Cerebellar cortex (tissue), 1 donor: ENCODE results near the gene REXO1.

Experiments
- DNase-seq: peaks from one replicate; pipeline ENCODE4 v3.0.0-alpha.2; 2015; ENCODE audit warnings: low spot score

Gene REXO1

DNA sequence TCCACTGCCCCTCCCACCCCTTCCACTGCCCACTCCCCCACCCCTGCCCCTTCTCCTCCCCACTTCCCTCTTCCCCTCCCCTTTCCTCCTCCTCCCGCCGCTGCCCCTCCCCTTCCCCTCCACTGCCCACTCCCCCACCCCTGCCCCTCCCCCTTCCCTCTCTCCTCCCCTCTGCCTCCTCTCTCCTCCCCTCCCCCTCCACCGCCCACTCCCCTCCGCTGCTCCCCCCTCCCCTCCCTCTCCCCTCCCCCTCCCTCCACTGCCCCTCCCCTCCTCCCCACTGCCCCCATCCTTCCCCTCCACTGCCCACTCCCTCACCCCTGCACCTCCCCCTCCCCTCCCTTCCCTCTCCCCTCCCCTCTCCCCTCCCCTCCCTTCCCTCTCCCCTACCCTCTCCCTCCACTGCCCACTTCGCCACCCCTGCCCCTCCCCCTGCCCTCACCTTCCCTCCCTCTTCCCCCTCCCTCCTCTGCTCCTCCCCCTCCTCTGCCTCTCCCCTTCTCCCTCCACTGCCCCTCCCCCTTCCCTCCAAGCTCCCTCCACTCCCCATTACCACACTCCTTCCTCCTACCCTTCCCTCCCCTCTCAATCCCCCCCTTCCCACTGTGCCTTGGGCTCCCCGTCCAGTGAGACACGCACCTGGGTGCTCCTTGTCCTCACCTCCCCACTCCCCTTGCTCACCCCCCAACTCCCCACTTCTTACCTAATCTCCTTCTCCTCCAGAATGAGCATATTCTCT, 58.1 kb downstream of the REXO1 start:
- DNase-seq: no peak

- no peak for DNase-seq
These were observed 58.8 kb downstream of the REXO1 start for GRCh38 chr19:1789261-1790041.

GRCh38 chr19:1787116-1787515, 61.2 kb downstream of the REXO1 start:
- no peak for DNase-seq

DNA sequence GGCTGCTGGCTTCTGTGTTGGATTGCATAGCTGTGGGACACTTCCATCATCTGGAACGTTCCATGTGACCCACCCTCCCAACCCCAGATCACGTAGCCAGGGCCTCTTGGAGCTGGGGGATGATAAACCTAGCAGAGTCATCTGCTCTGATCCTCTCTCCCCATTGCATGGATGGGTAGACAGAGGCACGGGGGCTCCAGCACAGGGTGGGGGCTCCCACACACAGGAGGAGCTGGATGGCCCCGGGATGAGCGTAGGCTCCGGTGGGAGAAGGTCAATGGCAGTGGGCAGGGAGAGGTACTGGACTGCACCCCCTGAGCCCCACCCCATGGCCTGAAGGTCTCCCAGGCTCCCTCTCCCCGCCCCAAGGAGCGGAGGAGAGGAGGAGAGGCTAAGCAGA, 61.6 kb downstream of the REXO1 start:
- DNase-seq: no peak

GRCh38 chr19:1785310-1785709, 63.0 kb downstream of the REXO1 start:
- DNase-seq: no peak

DNA sequence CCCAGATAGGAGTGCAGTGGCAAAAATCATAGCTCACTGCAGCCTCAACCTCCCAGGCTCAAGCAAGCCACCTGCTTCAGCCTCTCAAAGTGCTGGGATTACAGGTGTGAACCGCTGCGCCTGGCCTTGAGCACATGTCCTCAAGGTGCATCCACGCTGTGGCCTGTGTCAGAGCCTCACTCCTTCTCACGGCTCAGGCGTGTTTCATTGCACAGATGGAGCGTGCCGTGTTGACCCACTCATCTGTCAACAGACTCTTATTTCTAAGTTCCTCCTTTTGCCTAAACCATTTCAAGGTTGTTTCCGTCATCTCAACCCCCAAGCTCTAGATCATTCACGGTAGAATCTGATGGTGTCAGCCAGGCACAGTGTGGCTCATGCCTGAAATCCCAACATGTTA, 64.4 kb downstream of the REXO1 start:
- DNase-seq: no peak

DNA sequence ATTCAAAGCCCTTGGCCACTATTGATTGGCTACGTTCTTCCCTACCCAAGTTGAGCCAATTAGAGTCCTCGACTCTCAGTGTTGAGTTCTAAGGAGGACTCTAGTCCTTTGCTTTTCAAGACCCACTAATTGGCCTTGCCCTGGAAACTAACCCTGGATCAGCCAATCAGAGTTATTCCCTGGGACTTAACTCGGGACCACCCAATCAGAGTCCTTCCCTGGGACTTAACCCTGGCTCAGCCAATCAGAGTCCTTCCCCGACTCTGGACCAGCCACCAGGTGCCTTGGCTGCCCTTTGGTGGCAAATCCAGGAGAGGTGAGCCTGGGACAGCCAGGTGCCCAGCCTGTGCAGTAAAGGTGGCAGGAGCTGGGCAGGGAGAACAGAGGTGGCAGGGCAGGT, 64.9 kb downstream of the REXO1 start:
- DNase-seq: no peak

DNA sequence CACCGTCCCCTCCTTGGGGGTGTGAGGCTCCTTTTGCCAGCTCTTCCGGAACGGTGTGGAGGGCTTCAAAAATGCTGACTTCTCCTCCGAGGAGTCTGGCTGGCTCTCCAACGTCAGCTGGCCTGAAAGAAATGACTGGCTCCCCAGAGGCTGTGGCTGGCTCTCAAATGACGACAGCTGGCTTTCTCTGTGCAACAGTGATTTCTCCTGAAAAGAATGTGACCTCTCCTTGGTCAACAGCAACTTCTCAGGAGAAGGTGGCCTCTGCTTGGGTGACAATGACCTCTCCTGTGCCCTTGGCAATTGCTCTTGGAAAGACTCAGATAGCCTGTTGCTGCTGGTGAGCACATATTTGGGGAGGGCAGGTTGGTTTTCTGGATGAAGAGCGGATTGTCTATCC, 65.8 kb downstream of the REXO1 start:
- DNase-seq: no peak

- DNase-seq: no peak
These were observed 67.9 kb downstream of the REXO1 start for GRCh38 chr19:1780272-1780958.

DNA sequence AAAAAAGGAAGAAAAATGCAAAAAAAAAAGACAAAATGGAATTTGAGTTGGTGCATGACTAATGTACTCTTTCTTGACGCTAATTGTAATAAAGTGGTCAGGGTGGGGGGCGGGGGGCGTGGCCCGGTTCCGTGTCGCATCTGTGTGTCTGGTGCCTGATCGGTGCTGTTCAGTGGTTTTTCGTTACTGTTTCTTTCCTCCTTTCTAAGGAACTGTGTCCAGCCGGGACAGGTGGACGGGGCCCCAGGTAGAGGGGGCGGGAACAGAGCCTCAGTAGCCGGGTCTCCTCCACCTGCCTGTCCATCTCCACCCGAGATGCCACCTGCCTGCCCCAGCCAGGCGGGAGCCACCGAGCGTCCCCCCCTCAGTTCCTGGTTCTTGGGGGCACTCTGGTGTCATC, 68.7 kb downstream of the REXO1 start:
- no peak for DNase-seq

DNA sequence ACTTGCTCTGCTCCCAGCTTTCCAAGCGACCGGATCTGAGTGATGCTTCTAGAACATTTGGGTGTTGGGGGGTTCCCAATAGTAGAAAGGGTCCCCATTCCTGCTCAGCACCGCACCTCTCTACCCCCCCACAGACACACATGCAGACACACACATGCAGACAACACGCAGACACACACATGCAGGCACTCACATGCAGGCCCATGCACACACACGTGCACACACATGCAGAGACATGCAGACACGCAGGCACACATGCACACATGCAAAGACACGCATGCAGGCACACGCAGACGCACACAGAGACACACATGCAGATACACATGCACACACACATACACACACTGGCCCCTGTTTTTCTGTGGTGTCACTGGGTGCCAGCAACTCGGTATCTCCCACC, 71.1 kb downstream of the REXO1 start:
- DNase-seq: no peak

DNA sequence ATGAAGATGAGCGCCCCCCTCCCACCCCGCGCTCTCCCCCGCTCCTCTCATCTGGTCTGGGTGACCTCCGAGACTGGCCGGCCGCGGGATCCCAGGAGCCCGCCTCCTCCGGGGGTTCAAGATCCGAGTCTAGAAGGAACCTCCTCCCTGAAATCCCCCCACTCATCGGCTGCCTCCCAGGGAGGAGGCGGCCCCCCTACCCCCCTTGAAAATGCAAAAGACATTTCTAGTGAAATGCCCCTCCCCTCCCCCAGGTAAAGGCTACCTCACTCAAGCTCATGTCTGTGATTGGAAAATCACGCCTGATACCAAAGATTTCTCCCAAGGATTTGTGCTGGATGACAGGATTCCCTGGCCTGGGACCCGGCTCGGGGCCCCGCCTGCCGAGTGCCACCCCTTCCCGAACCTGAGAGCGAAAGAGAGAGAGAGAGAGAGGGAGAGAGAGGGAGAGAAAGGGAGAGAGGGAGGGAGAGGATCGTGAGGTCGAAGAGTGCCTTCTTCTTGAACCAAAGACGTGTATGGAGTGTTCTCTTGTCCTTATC, 71.6 kb downstream of the REXO1 start:
- DNase-seq: no peak

- no peak for DNase-seq
These were observed 72.2 kb downstream of the REXO1 start for GRCh38 chr19:1775951-1776605.

DNA sequence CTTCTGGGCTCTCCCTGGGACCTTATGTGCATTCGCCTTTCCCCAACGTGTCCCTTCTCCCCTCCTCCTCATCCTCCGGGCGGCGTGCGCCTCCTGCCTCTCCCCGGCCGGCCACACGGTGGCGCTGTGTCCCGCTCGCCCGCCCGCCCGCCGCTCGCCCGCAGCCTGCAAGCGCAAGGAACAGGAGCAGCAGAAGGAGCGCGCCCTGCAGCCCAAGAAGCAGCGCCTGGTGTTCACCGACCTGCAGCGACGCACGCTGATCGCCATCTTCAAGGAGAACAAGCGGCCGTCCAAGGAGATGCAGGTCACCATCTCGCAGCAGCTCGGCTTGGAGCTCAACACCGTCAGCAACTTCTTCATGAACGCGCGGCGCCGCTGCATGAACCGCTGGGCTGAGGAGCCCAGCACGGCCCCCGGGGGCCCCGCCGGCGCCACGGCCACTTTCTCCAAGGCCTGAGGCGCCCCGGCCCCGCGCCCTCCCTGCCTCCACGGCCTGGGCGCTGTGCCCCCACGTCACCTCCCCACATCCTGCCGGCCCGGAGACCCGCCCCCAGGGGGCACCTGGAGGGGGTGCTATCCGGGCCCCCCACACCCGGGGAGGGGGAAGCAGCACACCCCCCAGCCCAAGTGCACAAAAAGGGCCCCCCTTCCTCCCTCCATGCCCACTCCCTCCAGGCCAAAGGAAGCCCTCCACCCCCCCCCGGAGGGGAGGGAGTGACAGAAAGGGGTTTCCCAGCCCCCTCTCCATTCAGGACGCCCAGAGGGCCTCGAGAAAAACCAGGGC, 73.1 kb downstream of the REXO1 start:
- no peak for DNase-seq

DNA sequence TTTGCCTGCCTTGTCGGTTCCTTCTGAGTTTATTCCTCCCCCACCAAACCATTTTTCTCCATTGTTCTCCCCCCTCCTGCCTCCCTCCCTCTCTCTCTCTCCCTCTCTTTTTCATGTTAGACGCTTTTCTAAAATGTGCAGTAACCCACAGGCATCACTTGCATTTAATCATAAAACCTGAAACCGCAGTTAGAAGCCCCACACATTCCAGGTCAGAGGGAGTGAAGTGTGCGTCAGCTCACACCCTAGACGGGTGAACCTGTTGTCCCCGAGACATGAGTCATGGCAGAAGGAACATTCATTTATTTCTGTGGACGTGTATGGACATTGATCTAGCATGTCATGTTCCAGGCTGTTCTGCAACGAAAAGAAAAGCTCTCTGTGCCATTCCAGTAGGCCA, 75.1 kb downstream of the REXO1 start:
- DNase-seq: no peak

GRCh38 chr19:1770866-1771576, 77.3 kb downstream of the REXO1 start:
- no peak for DNase-seq

DNA sequence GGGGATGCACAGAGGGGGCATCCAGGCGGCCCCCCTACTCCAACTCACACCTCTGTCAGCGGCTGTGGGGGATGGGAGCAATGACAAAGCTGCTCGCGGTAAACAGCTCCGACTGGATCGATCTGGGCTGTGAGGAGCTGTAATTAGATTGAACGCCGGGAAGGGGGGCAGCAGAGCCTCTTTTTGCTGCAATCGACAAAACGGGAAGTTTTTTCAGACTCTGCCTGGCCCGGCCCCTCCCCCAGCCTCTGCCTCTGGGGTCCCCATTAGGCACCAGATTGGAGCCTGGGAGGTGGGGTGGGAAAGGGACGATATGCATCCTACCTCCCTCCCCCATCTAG, 78.7 kb downstream of the REXO1 start:
- DNase-seq: no peak

DNA sequence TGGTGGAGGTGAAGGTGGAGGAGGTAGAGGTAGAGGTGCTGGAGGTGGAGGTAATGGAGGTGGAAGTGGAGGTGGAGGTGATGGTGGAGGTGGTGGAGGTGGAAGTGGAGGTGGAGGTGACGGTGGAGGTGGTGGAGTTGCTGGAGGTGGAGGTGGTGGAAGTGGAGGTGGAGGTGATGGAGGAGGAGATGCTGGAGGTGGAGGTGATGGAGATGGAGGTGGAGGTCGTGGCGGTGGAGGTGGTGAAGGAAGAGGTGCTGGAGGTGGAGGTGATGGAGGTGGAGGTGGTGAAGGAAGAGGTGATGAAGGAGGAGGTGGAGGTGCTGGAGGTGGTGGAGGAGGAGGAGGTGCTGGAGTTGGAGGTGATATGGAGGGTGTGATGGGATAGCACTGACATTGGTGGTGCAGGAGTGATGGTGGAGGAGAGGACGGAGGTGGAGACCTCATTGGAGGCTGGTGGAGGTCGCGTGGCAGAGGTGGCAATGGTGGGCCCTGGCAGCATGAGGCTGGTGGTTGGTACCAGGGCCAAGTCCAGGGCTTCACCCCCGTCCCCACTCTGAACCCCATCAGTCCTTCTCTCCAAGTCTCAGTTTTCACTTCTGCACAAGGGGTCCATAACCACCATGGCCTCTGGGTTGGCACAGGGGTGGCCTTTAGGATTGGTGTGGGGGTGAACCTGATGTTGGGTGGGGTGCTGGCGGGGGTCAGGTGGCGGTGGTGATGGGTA, 79.2 kb downstream of the REXO1 start:
- DNase-seq: no peak

DNA sequence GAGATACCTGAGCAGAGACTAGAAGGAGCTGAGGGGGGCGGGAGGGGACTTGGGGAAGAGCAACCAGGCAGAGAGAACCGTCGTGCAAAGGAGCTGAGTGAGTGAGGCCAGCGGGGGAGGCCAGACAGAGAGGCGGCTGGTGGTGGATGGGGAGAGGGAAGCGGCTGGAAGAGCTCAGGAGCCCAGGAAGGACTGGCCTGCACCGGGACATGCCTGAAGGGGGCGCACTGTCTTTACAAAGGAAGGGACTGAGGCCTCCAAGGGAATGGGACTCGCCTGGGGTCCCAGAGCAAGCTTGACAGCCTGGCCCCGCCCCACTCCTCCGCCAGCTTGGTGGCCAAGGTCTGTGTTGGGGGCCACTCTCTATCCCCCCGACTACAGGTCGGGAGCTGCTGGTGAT, 80.0 kb downstream of the REXO1 start:
- peak; percentile 31 for DNase-seq

DNA sequence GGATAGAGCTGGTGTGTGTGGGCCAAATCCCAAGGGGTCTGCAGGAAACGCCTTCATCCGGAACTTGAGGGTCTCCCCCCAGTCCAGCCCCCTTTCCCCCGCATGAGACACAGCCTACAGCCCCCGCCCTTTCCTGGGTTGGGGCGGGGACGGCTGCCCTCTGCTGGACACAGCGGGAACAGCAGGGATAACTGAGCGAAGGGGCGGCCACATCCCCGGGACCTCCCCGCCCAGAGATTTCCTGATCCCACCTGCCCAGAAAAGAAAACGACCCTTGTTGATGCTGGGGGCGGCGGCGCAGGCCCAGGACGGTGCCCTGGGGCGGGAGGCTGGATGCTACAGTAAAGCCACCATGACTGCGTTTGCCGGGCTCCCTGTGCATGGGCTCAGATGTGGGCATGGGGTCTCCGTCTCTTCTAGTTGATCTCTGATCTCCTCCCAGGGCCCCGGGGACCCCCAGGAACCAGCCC, 80.8 kb downstream of the REXO1 start:
- no peak for DNase-seq
